Neural crest cell (in vitro differentiated cells): Measurements from ENCODE around the gene BCL2L11. TPM values are rescaled to one million over a fixed set of nuclear protein-coding genes. Genes with fewer than 3 reads are reported as not detected.

Source experiments
- DNase-seq: peaks from one replicate; pipeline ENCODE4 v3.0.0; 2021; ENCODE audit warnings: low read depth, mixed read lengths, low spot score
- H3K27ac Mint-ChIP-seq: one replicate; pipeline ENCODE4 v1.8.0; 2021; ENCODE audit warnings: mild to moderate bottlenecking, mixed read lengths; ENCODE audit not compliant: unreplicated experiment
- H3K27me3 Mint-ChIP-seq: 2 replicates; pipeline ENCODE4 v1.8.0; 2021; ENCODE audit warnings: low read depth, mild to moderate bottlenecking, mixed read lengths
- H3K36me3 Mint-ChIP-seq: 2 replicates; pipeline ENCODE4 v1.8.0; 2021; ENCODE audit warnings: low read depth, mild to moderate bottlenecking, mixed read lengths
- H3K4me1 Mint-ChIP-seq: 2 replicates; pipeline ENCODE4 v1.8.0; 2021; ENCODE audit warnings: mixed read lengths
- H3K4me3 Mint-ChIP-seq: one replicate; pipeline ENCODE4 v1.8.0; 2021; ENCODE audit warnings: mild to moderate bottlenecking, mixed read lengths
- H3K9me3 Mint-ChIP-seq: 2 replicates; pipeline ENCODE4 v1.8.0; 2021; ENCODE audit warnings: mixed read lengths
- total RNA-seq: library from RNA; stranded (reverse); gene quantifications from 2 replicates; pipeline ENCODE4 v1.2.1, GENCODE V29; 2021
- TF ChIP-seq, protein P1 (sequence below): fragments of 200-600 bp; sonication (generic); conservative IDR thresholded peaks from 2 replicates; pipeline ENCODE4 v1.5.0; 2021; ENCODE audit warnings: antibody characterized with exemption, mild to moderate bottlenecking

The BCL2L11 gene
- total RNA-seq, 1 donor from 2014 or later: 16.4 TPM

DNA sequence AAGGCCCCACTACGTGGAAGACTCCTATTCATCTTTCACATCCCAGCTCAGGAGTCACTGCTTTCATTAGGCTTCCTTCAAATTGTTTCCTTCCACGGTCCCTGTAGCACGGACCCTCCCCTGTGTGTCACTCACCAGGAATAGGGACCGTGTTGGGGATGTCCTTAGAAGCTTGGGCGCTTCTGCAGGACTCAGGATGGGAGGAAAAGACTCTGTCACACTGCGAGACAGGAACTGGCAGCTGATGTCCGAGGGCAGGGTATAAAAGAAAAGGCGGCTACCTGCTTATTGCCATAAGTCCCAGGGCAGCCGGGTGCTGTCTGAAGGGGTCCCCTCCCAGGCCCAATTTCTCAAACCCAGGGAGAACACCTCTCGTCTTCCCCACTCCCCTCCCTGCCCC is 79.1 kb downstream of the BCL2L11 start:
- DNase-seq: no peak
- Mint-ChIP-seq H3K27ac (no peak overlapping the region), H3K9me3 (peaks cover 2% of the 10 kb centered on the region), H3K36me3 (no peaks in the 10 kb centered on the region), H3K27me3 (no peaks in the 10 kb centered on the region), H3K4me3 (no peak overlapping the region), H3K4me1 (no peaks in the 10 kb centered on the region)
- TF ChIP-seq, protein P1, sequence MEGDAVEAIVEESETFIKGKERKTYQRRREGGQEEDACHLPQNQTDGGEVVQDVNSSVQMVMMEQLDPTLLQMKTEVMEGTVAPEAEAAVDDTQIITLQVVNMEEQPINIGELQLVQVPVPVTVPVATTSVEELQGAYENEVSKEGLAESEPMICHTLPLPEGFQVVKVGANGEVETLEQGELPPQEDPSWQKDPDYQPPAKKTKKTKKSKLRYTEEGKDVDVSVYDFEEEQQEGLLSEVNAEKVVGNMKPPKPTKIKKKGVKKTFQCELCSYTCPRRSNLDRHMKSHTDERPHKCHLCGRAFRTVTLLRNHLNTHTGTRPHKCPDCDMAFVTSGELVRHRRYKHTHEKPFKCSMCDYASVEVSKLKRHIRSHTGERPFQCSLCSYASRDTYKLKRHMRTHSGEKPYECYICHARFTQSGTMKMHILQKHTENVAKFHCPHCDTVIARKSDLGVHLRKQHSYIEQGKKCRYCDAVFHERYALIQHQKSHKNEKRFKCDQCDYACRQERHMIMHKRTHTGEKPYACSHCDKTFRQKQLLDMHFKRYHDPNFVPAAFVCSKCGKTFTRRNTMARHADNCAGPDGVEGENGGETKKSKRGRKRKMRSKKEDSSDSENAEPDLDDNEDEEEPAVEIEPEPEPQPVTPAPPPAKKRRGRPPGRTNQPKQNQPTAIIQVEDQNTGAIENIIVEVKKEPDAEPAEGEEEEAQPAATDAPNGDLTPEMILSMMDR: no peak

DNA sequence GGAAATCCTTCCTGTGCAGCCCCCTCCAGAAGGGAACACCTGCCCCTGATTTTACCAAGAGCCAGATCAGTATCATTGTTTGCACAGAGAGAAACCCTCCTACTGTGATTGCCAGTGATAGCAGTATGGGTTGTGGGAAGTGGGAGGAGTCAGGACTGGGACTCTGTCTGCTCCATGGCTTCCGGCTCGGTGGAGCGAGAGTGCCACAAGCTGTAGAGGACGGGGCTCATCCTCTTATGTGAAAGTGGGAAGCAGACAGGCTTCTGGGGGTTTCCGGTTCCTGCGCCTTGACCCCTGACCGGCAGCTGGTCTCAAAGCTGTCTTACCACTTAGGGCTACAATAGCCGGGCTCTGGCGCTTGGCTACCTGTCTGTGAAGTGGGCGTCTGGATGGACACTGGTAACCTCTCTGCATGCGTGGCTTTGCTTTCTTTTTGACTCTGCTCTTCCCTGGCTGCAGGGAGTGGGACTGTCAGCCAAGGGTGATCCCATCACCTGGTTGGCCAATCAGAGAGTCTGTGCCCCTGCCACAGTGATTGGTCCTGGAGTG is 79.7 kb downstream of the BCL2L11 start:
- no peak overlapping the region for H3K27ac Mint-ChIP-seq
- TF ChIP-seq, protein P1: no peak
- H3K9me3 Mint-ChIP-seq: peaks cover 2% of the 10 kb centered on the region

DNA sequence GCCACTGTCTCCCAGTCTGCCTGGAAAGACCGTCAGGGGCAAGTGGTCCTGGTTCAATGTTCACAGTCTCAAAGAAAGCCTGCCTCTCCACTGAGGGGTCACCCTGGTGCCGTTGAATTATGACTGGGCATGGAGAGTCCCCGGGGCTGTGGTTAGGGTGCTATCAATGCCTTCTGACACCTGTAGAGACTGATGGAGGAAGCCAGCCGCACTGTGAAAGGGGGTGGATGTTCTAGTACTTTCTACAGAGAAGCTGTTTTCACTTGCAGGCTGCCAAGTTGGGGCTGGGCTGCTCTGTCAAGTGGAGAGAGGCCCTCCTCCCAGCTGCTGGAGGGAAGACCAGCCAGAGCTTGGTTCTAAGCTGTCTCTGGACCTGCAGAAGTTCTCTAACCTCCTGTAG is 80.5 kb downstream of the BCL2L11 start:
- H3K27ac Mint-ChIP-seq: no peak overlapping the region
- no peak overlapping the region for H3K4me3 Mint-ChIP-seq
- H3K9me3 Mint-ChIP-seq: peaks cover 2% of the 10 kb centered on the region
- H3K36me3 Mint-ChIP-seq: no peaks in the 10 kb centered on the region
- TF ChIP-seq, protein P1: no peak
- no peak for DNase-seq
- H3K27me3 Mint-ChIP-seq: no peaks in the 10 kb centered on the region
- H3K4me1 Mint-ChIP-seq: no peaks in the 10 kb centered on the region

More for the DNA sequence above, 79.7 kb downstream of the BCL2L11 start:
- Mint-ChIP-seq H3K4me3 (no peak overlapping the region), H3K4me1 (no peaks in the 10 kb centered on the region), H3K27me3 (no peaks in the 10 kb centered on the region), H3K36me3 (no peaks in the 10 kb centered on the region)
- no peak for DNase-seq

DNA sequence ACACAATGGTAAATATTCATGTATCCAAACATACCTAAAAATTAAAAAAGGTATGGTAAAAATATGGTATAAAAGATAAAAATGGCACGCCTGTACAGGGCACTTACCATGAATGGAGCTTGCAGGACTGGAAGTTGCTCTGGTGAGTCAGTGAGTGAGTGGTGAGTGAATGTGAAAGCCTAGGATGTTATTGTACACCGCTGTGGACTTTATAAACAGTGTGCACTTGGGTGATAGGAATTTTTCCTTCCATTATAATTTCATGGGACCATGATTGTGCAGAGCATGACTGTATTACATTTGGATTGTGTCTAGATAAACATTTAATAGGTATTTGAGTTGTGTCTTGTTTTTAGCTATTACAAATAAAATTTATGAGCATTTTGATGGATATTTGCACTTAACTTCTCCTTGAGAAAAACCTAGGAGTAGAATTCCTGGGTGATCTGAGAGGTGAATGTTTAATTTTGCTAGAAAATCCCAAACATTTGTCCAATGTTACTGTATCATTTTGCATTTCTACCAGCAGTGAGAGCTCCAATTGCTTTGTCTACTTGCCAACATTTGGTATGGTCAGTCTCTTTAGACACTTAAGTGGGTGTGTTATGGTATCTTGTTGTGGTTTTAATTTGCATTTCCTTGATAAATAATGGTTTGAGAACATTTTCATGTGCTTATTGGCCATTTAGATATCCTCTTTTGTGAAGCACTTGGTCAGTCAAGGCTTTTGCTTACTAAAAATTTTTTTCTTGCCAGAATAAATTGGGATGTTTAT is 81.7 kb downstream of the BCL2L11 start:
- Mint-ChIP-seq H3K4me3 (no peak overlapping the region), H3K27ac (no peak overlapping the region), H3K4me1 (peaks cover 3% of the 10 kb centered on the region), H3K27me3 (no peaks in the 10 kb centered on the region), H3K36me3 (no peaks in the 10 kb centered on the region), H3K9me3 (peaks cover 2% of the 10 kb centered on the region)
- DNase-seq: no peak
- TF ChIP-seq, protein P1: no peak

DNA sequence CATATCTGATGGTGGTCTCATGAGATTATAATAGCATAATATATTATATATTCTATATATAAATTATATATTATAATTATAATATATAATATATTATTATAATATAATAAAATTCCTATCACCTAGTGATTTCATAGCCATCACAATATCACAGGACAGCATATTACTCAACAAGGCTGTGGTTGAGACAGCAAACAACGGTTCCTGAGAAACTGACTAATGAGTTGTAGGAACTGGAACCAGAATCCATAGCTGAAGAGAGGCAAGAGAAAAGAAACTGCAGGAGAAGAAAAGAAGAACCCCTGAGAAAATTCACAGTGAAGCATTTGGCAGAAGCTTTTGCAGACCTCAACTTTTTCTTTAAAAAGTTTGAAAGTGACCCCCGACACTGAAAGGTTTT is 84.0 kb downstream of the BCL2L11 start:
- no peak for DNase-seq
- Mint-ChIP-seq H3K27me3 (no peaks in the 10 kb centered on the region), H3K4me1 (peaks cover 4% of the 10 kb centered on the region), H3K36me3 (no peaks in the 10 kb centered on the region), H3K4me3 (no peak overlapping the region), H3K9me3 (no peaks in the 10 kb centered on the region), H3K27ac (no peak overlapping the region)
- TF ChIP-seq, protein P1: no peak
